T-helper 9 cell (primary cell): ENCODE measurements around the gene PRR14.
"Not testable (repeated sequence)": the region's sequence is repeated elsewhere in the genome, so short reads cannot be mapped to it uniquely, and the experiment has no call there.

Source experiments
- DNase-seq: peaks from one replicate; pipeline ENCODE4 v3.0.0-alpha.2; 2020
- total RNA-seq, 2 donors: gene quantifications; one replicate each; lab custom pipeline; 2026; lab: John Stamatoyannopoulos, UW

The PRR14 gene
- total RNA-seq: 37.0 to 41.8 reads per million in 2 donors

DNA sequence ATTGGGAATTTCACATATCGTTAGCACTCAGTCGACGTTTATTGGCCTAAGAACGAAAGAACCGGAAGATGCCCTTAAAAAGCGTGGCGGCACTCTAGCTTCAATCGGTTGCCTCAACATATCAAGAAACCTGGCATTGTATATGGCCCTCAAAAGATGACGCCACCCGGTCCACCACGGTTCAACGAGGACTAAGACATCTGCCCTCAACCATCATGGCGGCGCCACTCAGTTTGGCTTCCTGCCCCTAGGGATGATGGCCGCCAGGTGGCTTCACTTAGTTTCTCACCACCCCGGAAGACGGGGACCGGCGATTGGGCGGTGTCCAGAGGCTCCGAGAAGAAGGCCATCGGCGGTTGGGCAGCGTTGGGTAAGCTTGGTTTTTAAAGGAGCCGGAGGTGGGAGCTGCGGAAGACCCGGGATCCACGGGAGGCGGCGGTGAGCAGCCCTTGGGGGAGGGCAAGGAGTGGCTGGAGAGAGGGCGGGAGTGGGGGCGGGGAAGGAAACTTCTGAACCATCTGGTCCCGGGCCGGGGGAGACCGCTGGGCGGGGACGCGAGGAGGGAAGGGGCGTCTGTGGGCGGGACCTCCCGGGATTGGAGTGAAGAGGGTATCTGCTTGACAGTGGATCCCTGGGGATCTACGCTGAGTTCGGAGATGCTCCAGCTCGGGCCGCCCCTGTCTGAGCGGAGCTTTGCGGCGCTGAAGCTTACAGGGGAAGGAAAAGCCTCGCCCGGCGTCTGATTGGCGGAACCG is at the start of gene PRR14:
Gene PRR14 (plus strand): TSS at position 592 of the 755 bp plus-strand sequence. CDS start 686 bp downstream, outside the sequence.
- peak; percentile 95 for DNase-seq

DNA sequence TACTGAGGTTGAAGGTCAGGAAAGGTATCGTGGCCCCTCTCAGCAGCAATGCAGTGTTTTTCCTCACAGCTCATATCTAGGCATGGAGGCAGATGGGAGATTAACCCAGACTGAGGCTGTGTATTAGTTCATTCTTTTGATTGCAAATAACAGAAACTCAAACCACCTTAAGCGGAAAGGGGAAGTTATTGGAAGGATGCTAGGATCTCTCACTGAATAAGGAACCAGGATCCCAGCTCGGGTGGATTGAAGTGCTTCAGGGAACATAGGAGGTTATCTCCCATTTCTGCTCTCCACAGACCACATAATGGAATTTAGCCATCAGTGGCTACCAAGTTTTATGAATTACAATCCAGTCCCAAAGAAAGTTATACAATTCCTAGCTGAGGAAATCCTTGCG is 48.8 kb upstream of the PRR14 start:
- DNase-seq: no peak

DNA sequence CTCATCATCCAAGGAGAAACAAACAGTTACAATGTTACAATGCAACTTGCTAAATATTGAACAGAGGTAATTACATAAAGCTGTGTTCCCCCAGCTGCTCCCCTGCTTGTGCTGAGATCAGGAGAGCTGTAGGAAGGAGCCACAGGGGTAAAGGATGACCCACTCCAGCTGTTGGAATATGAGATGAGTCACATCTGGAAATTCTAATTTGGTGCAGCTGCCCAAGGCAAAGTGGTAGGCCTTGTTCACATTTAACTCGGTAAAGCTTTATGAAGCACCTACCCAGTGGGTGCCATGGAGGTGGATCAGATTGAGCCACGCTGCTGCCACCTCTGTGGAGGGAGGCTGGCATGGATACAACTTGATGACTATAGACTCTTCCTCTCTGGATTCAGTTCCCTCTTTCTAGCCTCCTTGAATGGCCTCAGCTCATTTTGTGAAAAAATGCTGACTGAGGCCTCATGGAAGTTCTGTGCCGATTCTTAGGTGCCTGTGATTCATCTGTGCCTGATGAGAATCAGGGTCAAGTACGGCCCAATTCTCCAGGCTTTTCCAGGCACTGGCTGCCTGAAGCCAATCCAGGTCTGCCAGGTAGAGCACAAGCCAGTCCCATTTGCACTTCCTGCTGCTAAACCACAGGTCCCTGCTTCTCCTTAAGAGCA is 48.0 kb upstream of the PRR14 start:
- no peak for DNase-seq

DNA sequence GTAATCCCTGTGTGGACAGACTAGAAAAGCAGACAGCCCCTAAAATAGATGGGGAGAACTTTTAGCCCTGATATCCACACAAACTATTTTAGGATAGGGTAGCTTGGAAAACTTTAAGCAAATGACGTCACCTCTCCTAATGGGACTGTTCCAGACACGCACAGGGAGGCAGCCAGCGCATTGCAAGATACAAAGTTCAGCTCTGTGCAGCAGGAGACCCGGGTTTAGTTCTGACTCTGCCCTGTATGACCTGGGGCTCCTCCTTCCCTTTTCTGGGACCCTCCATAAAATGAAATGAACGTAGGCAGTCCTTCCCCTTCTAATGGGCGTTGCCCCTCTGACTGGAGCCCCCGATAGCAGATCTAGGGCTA is 46.8 kb upstream of the PRR14 start:
- no peak for DNase-seq

DNA sequence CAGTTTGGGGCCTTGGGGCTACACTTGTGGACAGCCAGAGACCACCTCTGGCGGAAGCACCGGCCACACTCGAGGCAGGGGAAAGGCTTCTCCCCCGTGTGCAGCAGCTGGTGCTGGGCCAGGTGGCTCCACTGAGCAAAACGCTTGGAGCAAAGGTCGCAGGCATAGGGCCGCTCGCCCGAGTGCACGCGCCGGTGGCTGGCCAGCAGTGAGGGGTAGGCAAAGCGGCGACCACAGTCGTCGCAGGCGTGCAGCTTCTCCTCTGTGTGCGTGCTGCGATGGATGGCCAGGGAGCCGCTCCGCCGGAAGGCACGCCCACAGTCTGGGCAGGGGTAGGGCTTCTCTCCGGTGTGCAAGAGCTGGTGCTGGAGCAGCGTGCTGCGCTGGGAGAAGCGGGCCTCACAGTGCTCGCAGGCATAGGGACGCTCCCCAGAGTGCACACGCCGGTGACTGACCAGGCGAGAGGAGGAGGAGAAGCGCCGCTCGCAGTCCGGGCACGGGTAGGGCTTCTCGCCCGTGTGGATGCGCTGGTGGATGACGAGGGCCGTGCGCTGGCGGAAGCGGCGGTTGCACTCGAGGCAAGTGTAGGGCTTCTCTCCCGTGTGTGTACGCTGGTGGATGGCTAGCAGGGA is 46.3 kb upstream of the PRR14 start:
- no peak for DNase-seq

DNA sequence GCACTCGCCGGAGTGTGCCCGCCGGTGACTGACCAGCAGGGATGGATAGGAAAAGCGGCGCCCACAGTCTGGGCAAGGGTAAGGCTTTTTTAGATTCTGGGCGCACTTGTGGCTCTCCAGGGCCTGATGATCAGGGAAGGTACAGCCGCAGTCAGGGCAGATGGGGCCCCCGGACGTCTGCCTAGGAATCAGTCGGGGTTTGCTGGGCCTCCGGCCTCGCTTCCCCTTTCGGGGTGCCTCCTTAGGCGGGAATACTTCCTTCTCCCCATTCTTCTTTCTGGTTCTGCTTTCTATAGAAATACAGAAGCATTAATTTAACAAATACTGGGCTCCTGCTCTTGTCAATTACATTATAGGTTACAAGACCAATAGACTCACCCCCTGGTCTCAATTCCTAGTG is 45.6 kb upstream of the PRR14 start:
- DNase-seq: no peak

DNA sequence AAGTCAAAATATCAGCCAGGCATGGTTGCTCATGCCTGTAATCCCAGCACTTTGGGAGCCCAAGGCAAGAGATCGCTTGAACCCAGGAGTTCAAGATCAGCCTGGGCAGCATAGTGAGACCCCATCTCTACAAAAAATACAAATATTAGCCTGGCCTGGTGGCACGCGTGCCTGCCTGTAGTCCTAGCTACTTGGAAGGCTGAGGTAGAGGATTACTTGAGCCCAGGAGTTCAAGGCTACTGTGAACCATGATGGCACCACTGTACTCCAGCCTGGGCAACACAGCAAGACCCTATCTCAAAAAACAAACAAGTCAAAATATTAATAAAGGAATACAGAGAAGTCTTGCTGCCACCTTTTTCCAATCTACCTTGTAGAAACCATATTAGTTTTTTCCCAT is 44.8 kb upstream of the PRR14 start:
- no peak for DNase-seq

DNA sequence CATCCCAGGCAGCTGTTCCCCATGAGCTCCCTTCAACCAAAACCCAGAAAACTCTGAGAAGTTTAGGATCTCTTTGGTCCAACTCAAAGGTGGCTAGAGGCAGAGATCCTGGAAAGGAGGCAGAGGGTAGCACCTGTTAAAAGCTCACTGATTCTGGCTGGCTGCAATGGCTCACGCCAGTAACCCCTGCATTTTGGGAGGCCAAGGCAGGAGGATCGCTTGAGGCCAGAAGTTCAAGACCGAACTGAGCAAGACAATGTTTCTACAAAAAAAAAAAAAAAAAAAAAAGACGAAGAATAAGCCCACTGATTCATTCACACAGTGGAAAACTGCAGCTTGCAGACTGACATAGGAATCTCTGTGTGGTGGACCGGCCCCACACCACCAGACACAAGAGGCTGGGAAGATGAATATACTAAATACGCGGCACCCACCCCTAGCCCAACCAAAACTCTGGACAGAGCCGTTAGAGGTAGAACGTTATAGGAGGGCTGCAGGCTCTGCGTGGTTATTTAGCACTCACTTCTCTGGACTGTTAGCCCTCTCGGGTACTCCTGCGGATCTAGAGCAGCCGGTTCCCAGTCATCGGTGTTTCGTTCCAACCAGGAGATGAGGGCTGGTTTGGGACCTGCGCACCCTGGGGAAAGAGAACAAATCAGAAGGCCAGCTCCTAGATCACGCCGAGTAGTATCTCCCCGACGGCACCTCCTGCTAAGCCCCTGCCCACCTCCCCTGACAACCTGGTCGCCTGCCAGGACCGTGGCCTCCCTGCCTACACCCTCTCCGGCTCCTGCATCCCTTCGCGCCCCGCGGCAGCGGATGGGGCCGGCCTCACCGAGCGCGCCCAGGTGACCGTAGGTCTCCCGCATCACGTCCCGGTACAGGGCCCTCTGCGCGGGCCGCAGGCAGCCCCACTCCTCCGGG is 41.5 kb upstream of the PRR14 start:
- no peak for DNase-seq

DNA sequence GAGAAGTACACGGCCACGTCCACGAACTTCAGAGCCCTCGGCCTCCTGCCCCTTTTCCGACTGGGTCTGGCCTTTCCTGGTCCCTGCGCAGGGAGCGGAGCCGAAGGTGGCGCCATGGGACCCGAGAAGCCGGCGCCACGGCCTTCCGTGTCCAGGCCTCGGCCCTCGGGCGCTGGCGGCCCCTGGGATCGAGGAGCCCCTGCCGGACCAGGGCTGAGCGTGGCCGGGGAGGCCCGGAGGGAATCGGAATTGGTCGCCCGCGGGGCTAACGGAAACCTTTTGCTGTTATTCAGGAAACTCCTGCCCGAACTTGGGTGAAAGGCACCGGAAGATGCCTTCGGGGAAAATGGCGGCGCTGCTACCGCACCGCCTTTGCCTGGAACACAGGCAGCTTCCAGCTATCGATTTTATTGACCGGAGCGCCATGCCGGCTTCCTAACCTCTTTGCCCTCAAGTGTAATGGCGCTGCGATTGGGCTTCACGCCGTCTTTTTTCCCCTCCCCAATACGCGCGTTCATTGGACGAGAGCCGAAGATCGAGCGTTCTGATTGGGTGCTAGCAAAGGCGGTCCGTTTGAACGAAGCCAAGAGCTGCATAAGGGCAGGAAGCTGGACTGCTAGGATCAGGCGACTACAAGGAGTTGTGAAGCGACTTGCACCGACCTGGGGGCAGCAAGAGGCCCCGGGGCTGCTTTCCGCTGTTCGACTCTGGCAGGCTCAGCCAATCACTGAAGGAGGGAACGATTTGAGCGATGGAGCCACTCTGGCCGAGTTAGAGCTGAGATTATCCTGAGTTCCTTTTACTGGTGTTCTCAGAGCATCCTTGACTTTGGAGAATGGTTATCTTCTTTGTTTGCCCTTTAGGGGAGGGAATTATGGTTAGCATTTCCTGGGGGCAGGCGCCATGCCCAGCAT is 40.6 kb upstream of the PRR14 start, which contains the start of gene ZNF689:
Gene ZNF689 (minus strand): TSS at position 464 of the 914 bp plus-strand sequence. CDS start 348 bp downstream, at position 116.
- DNase-seq: peak; percentile 91

DNA sequence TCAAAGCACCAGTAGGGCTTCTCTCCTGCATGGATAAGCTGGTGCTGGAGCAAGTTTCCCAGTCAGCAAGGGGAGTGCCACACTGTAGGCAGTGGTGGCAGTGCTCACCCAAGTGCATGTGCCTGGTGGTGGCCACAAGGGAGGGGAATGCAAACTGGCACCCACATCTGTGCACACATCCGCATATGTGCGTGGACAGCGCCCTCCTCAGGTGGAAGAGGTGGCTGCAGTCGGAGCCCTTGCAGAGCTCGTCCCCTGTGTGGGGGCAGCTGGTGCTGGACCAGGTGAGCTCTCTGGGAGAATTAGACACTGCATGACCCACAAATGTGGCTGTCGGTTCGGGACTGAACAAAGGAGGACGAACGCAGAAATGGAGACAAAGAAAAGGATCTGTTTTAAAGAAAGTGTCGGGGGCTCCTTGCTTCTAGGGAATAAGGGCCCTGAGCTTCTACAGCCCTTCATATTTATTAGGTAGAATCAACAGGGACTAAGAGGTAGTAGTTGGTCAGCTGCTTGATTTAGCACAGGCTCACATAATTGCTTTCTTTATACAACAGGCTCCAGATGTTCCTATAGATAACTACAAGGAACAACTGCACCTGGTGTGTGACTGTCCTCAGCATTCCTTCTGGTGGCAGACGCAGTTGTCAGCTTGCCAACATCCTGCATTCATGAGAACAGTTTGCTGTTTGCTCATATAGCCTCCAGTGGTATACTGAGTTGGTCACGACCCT is 35.2 kb upstream of the PRR14 start:
- peak; percentile 67 for DNase-seq

DNA sequence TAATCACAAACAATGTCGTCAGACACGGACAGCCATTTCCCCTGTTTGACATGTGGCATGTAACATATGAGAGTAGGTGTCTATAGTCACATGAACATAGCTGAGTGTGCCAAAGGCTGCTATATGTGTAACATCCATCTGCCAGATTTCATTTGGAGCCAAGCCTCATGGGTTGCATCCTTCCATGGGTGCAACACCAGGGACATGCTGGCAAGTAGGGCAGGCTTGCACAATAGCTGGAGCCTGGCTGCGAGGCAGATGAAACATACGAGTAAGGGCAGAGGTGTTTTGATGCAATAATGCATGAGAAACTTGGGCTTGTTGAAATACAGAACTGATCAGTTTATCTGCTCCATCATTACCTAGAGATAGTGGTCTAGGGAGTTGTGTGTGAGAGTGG is 31.6 kb upstream of the PRR14 start:
- no peak for DNase-seq

DNA sequence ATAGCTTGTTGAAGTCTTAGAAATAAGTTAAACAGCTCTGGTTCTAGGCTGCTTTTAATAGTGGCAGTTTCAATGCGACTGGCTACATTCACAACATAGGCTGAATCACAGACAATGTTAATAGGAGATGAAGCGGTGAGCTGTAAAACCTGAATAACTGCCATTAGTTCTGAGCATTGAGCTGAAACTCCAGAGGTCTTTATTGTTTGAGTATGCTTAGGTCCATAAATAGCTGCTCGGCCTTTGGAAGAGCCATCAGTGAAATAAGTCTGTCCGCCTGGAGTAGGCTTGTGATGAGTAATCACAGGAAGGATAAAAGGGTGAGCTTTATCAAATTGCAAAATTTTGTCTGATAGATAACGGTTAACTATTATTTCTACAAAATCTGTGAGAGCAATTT is 31.1 kb upstream of the PRR14 start:
- DNase-seq: no peak

DNA sequence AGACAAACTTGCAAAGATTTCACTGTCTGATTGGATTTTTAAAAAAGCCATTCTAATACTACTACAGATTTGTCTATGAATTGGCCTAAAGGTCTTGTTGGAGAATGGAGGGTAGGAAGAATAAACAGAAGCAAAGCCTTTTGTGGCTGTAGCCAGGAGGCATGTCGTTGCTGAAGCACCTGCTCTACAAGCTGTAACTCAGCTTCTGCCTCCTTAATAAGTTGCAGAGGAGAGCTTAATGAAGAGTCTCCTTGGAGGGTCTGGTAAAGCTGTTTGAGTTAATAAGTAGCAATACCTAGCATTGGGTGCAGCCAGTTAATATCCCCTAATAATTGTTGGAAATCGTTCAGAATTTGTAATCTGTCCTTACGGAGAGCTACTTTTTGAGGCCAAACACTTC is 30.6 kb upstream of the PRR14 start:
- no peak for DNase-seq

DNA sequence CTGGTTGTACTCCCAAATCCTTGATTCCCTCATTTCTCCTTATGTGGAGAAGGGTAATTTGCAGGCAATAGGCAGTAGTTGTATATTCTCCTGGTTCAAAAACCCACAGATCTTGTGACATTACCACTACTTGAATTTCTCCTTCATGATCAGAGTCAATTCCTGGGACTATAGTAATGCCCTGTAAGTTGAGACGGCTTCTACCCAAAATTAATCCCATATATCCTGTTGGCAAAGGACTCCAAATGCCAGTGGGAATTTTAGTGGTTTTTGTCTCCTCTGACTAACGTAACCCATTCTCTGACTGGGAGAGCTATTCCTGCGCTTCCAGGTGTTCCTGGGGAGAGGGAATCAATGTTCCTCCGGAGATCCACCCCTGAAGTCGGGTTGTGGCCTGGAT is 29.0 kb upstream of the PRR14 start:
- DNase-seq: no peak

DNA sequence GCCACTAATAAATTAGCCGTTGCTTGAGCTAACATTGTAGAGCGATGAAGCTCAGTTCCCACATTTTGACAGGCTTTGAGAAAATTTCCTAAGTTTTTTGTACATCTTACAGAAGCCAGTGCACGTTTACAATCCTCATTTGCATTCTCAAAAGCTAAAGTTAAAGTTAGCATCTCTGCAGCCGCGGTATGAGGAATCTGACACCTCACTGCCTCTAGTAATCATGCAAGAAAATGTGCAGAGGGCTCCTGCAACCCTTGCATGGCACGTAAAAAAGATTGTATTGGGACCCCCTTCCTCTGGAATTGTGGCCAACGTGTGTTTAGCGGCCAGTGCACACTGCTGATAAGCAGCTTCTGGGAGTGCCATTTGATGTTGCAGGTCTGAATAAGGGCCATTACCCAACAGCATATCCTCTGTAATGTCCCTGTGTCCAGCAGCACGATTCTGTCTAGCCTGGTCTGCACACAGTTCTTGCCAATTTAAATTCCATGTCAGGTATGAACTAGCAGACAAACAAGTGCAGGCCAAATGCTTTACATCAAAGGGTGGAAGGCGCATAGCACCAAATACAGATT is 28.2 kb upstream of the PRR14 start:
- DNase-seq: no peak

DNA sequence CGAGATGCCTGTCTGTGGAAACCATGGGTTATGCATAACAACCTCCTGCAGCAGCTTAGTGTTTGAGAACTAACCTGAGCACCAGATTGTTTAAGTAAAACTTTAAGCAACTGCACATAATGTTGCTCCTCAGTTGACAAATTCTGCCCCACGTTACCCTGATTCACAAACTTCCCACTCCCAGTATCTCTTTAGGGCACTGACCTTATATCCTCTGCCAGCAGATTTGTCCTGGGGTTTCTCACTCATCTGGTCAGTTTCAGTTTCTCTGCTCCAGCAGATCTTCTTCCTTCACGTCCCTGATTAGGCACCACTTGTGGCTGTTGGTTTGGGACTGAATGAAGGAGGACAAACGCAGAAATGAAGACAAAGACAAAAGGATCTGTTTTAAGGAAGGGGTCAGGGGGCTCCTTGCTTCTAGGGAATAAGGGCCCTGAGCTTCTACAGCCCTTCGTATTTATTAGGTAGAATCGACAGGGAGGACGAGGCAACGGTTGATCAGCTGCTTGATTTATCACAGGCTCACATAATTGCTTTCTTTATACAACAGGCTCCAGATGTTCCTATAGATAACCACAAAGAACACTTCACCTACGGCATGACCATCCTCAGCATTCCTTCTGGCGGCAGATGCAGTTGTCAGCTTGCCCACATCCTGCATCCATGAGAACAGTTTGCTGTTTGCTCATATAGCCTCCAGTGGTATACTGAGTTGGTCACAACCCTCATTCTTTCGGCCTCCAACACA is 27.1 kb upstream of the PRR14 start:
- no peak for DNase-seq

DNA sequence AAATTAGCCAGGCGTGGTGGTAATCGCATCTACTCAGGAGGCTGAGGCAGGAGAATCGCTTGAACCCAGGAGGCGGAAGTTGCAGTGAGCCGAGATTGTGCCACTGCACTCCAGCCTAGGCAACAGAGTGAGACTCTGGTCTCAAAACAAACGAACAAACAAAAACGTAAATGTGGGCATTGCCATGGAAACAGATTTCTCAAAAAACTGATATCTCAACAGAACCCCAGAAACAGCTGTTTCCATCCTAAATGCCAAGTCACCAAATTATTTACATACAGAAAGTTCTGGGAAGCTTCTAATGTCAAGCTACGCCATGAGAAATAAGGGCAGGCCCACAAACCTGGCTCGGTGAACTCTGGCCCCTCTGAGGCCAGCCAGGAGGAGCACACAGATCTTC is 24.5 kb upstream of the PRR14 start:
- DNase-seq: no peak

DNA sequence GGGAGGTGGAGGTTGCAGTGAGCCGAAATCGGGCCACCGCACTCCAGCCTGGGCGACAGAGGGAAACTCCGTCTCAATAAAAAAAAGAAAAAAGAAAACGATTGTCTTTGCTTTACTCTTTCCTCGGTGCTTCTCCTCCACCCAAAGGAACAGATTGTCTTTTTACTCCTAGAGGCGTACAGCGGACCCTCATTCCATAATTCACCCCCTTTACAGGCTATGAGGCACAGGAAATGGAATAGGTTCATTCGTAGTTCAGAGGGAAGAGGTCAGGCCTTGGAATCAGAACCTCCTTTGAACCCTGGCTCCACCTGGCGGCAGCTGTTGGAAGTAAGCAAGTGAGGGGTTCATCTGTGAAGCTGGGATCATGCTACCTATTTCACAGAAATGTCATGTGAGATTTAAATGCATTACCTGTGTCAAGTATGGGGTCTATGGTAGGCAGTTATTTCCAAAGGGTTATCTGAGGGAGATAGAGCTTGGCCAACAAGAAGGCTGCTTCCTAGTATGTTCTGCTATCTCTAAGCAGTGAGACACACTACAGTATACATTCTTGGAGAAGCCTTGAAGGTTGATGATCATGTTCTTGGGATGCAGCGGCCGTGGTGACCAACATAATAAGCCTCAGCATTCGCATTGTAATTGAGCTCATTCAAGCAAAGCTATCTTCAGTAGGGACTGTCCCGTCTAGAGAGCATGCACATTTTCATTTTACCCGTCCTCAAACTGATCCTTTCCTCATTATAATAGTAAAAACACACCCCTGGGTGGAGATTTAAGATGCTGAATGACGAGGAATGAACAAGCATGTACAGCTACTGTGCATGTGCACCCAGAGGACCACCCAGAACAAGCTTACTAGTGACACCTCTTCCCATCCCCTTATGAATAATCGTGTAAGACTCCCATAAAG is 21.9 kb upstream of the PRR14 start:
- DNase-seq: peak; percentile 88

DNA sequence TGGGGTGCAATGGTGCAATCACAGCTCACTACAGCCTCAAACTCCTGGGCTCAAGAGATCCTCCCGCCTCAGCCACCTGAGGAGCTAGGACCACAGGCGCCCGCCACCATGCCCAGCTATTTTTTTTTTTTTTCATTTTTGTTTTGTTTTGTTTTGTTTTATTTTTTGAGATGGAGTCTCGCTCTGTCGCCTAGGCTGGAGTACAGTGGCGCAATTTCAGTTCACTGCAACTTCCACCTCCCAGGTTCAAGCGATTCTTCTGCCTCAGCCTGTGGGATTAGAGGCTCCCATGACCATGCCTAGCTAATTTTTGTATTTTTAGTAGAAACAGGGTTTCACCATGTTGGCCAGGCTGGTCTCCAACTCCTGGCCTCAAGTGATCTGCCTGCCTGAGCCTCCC is 18.3 kb upstream of the PRR14 start:
- DNase-seq: not testable (repeated sequence)
